ENCODE data around the gene CCDC175.

GRCh38 chr14:59520224-59520623, 56.4 kb downstream of the CCDC175 start:
- TF ChIP-seq, protein P1, sequence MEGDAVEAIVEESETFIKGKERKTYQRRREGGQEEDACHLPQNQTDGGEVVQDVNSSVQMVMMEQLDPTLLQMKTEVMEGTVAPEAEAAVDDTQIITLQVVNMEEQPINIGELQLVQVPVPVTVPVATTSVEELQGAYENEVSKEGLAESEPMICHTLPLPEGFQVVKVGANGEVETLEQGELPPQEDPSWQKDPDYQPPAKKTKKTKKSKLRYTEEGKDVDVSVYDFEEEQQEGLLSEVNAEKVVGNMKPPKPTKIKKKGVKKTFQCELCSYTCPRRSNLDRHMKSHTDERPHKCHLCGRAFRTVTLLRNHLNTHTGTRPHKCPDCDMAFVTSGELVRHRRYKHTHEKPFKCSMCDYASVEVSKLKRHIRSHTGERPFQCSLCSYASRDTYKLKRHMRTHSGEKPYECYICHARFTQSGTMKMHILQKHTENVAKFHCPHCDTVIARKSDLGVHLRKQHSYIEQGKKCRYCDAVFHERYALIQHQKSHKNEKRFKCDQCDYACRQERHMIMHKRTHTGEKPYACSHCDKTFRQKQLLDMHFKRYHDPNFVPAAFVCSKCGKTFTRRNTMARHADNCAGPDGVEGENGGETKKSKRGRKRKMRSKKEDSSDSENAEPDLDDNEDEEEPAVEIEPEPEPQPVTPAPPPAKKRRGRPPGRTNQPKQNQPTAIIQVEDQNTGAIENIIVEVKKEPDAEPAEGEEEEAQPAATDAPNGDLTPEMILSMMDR (conservative IDR thresholded peaks at IDR 0.05), result no peak
- TF ChIP-seq EZH2 (IDR thresholded peaks at IDR 0.05; ENCODE audit: low read depth), result no peak
